ENCODE data around the gene WDFY2.

Gene WDFY2

GRCh38 chr13:51675877-51676276 lies 91.6 kb downstream of the WDFY2 start:
- Histone ChIP-seq H3K4me2 (ENCODE audit: low read length) (no peak overlapping the region), H3K36me3 (ENCODE audit: control insufficient read depth in 1 of 2, insufficient read depth in 2 of 2, low read length in 2 of 2) (peaks cover 0 to 2% of the 10 kb centered on the region in 2 experiments), H3K79me1 (ENCODE audit: low read length) (peaks cover 5% of the 10 kb centered on the region), H3K79me2 (ENCODE audit: control insufficient read depth, insufficient read depth, low read length, poor library complexity) (peaks cover 2% of the 10 kb centered on the region), H3K4me1 (ENCODE audit: control insufficient read depth in 1 of 2, insufficient read depth in 2 of 2, low read length in 2 of 2) (peaks cover 5 to 8% of the 10 kb centered on the region in 2 experiments), H2BK120ac (ENCODE audit: insufficient read depth, low read length, poor library complexity) (peak overlapping the region; percentile 75), H3K23ac (ENCODE audit: low read length) (no peak overlapping the region), H4K12ac (ENCODE audit: low read depth, low read length) (no peak overlapping the region), H2BK12ac (ENCODE audit: low read length) (peak overlapping the region; percentile 82), H3K14ac (ENCODE audit: low read length) (peak overlapping the region; percentile 67), H3K18ac (ENCODE audit: low read length) (peak overlapping the region; percentile 33), H3K4ac (ENCODE audit: low read depth, low read length) (no peak overlapping the region), H3K4me3 (ENCODE audit: low read depth, low read length) (no peak overlapping the region), H2AK5ac (ENCODE audit: low read length) (peak overlapping the region; percentile 76), H2AFZ (ENCODE audit: insufficient read depth, low read length, poor library complexity) (no peak overlapping the region), H2BK5ac (ENCODE audit: low read depth, low read length, poor library complexity) (peak overlapping the region; percentile 77), H3K27ac (ENCODE audit: low read depth, low read length) (no peak overlapping the region), H3K27me3 (ENCODE audit: insufficient read depth, low read length) (no peaks in the 10 kb centered on the region), H3K9me3 (ENCODE audit: insufficient read depth, low read depth, low read length) (no peaks in the 10 kb centered on the region), H3K9ac (ENCODE audit: low read length) (no peak overlapping the region), H4K8ac (ENCODE audit: low read depth, low read length) (peak overlapping the region; percentile 35), H4K91ac (ENCODE audit: low read depth, low read length) (peak overlapping the region; percentile 71)
- no CpG with 5 or more reads among the region's 3 CpGs for WGBS (ENCODE audit: extremely low coverage, insufficient coverage, insufficient read length)
- DNase-seq: no peak

- H2BK5ac ChIP-seq (ENCODE audit: low read depth, low read length, poor library complexity): no peak overlapping the region
- peaks cover 5% of the 10 kb centered on the region for H3K79me1 ChIP-seq (ENCODE audit: low read length)
- no peak overlapping the region for H3K27ac ChIP-seq (ENCODE audit: low read depth, low read length)
- no peak overlapping the region for H3K18ac ChIP-seq (ENCODE audit: low read length)
- no peak overlapping the region for H4K91ac ChIP-seq (ENCODE audit: low read depth, low read length)
- H3K27me3 ChIP-seq (ENCODE audit: insufficient read depth, low read length): no peaks in the 10 kb centered on the region
- WGBS (ENCODE audit: extremely low coverage, insufficient coverage, insufficient read length): no CpG with 5 or more reads among the region's 3 CpGs
- H3K36me3 ChIP-seq (ENCODE audit: control insufficient read depth in 1 of 2, insufficient read depth in 2 of 2, low read length in 2 of 2): peaks cover 0 to 2% of the 10 kb centered on the region in 2 experiments
- no peak overlapping the region for H4K12ac ChIP-seq (ENCODE audit: low read depth, low read length)
- no peak overlapping the region for H3K9ac ChIP-seq (ENCODE audit: low read length)
- peaks cover 5 to 8% of the 10 kb centered on the region in 2 experiments for H3K4me1 ChIP-seq (ENCODE audit: control insufficient read depth in 1 of 2, insufficient read depth in 2 of 2, low read length in 2 of 2)
- H2AFZ ChIP-seq (ENCODE audit: insufficient read depth, low read length, poor library complexity): no peak overlapping the region
- no peaks in the 10 kb centered on the region for H3K9me3 ChIP-seq (ENCODE audit: insufficient read depth, low read depth, low read length)
- H3K23ac ChIP-seq (ENCODE audit: low read length): no peak overlapping the region
- no peak overlapping the region for H3K4me3 ChIP-seq (ENCODE audit: low read depth, low read length)
- no peak overlapping the region for H2BK12ac ChIP-seq (ENCODE audit: low read length)
- no peak overlapping the region for H4K8ac ChIP-seq (ENCODE audit: low read depth, low read length)
- no peak overlapping the region for H2AK5ac ChIP-seq (ENCODE audit: low read length)
- H3K4me2 ChIP-seq (ENCODE audit: low read length): no peak overlapping the region
- H3K14ac ChIP-seq (ENCODE audit: low read length): no peak overlapping the region
- H3K4ac ChIP-seq (ENCODE audit: low read depth, low read length): no peak overlapping the region
- H3K79me2 ChIP-seq (ENCODE audit: control insufficient read depth, insufficient read depth, low read length, poor library complexity): peaks cover 2% of the 10 kb centered on the region
- no peak overlapping the region for H2BK120ac ChIP-seq (ENCODE audit: insufficient read depth, low read length, poor library complexity)
- DNase-seq: no peak
Measured at GRCh38 chr13:51676739-51677138, 92.5 kb downstream of the WDFY2 start.

GRCh38 chr13:51678420-51678819 lies 94.2 kb downstream of the WDFY2 start:
- Histone ChIP-seq H3K79me1 (ENCODE audit: low read length) (peaks cover 5% of the 10 kb centered on the region), H4K8ac (ENCODE audit: low read depth, low read length) (no peak overlapping the region), H2BK12ac (ENCODE audit: low read length) (no peak overlapping the region), H3K79me2 (ENCODE audit: control insufficient read depth, insufficient read depth, low read length, poor library complexity) (peaks cover 2% of the 10 kb centered on the region), H3K14ac (ENCODE audit: low read length) (no peak overlapping the region), H2BK5ac (ENCODE audit: low read depth, low read length, poor library complexity) (no peak overlapping the region), H4K91ac (ENCODE audit: low read depth, low read length) (no peak overlapping the region), H4K12ac (ENCODE audit: low read depth, low read length) (no peak overlapping the region), H2BK120ac (ENCODE audit: insufficient read depth, low read length, poor library complexity) (no peak overlapping the region), H3K27me3 (ENCODE audit: insufficient read depth, low read length) (no peaks in the 10 kb centered on the region), H3K36me3 (ENCODE audit: control insufficient read depth in 1 of 2, insufficient read depth in 2 of 2, low read length in 2 of 2) (peaks cover 0 to 2% of the 10 kb centered on the region in 2 experiments), H3K23ac (ENCODE audit: low read length) (no peak overlapping the region), H3K4me1 (ENCODE audit: control insufficient read depth in 1 of 2, insufficient read depth in 2 of 2, low read length in 2 of 2) (peaks cover 5 to 8% of the 10 kb centered on the region in 2 experiments), H2AK5ac (ENCODE audit: low read length) (no peak overlapping the region), H3K9me3 (ENCODE audit: insufficient read depth, low read depth, low read length) (no peaks in the 10 kb centered on the region), H3K18ac (ENCODE audit: low read length) (no peak overlapping the region), H3K4me2 (ENCODE audit: low read length) (no peak overlapping the region), H3K9ac (ENCODE audit: low read length) (no peak overlapping the region), H3K4ac (ENCODE audit: low read depth, low read length) (no peak overlapping the region), H2AFZ (ENCODE audit: insufficient read depth, low read length, poor library complexity) (no peak overlapping the region), H3K27ac (ENCODE audit: low read depth, low read length) (no peak overlapping the region), H3K4me3 (ENCODE audit: low read depth, low read length) (no peak overlapping the region)
- DNase-seq: no peak

GRCh38 chr13:51679616-51680015 lies 95.4 kb downstream of the WDFY2 start:
- Histone ChIP-seq H3K9ac (ENCODE audit: low read length) (no peak overlapping the region), H3K79me1 (ENCODE audit: low read length) (peaks cover 5% of the 10 kb centered on the region), H3K36me3 (ENCODE audit: control insufficient read depth in 1 of 2, insufficient read depth in 2 of 2, low read length in 2 of 2) (peaks cover 0 to 3% of the 10 kb centered on the region in 2 experiments), H2BK12ac (ENCODE audit: low read length) (no peak overlapping the region), H2AK5ac (ENCODE audit: low read length) (no peak overlapping the region), H4K8ac (ENCODE audit: low read depth, low read length) (no peak overlapping the region), H2BK5ac (ENCODE audit: low read depth, low read length, poor library complexity) (no peak overlapping the region), H3K9me3 (ENCODE audit: insufficient read depth, low read depth, low read length) (no peaks in the 10 kb centered on the region), H3K27me3 (ENCODE audit: insufficient read depth, low read length) (no peaks in the 10 kb centered on the region), H3K4me3 (ENCODE audit: low read depth, low read length) (peak overlapping the region; percentile 27), H3K18ac (ENCODE audit: low read length) (peak overlapping the region; percentile 21), H3K4me1 (ENCODE audit: control insufficient read depth in 1 of 2, insufficient read depth in 2 of 2, low read length in 2 of 2) (peaks cover 5 to 8% of the 10 kb centered on the region in 2 experiments), H4K12ac (ENCODE audit: low read depth, low read length) (no peak overlapping the region), H3K14ac (ENCODE audit: low read length) (no peak overlapping the region), H3K4ac (ENCODE audit: low read depth, low read length) (no peak overlapping the region), H2BK120ac (ENCODE audit: insufficient read depth, low read length, poor library complexity) (no peak overlapping the region), H3K27ac (ENCODE audit: low read depth, low read length) (no peak overlapping the region), H3K4me2 (ENCODE audit: low read length) (no peak overlapping the region), H4K91ac (ENCODE audit: low read depth, low read length) (no peak overlapping the region), H2AFZ (ENCODE audit: insufficient read depth, low read length, poor library complexity) (no peak overlapping the region), H3K79me2 (ENCODE audit: control insufficient read depth, insufficient read depth, low read length, poor library complexity) (peaks cover 2% of the 10 kb centered on the region), H3K23ac (ENCODE audit: low read length) (no peak overlapping the region)
- peak in 1 of 2 donors; percentile 17 for DNase-seq
- no CpG with 5 or more reads among the region's 3 CpGs for WGBS (ENCODE audit: extremely low coverage, insufficient coverage, insufficient read length)

Measured in trophoblast cell (in vitro differentiated cells and primary cell).